ENCODE measurements around the gene PDSS1. TPM values are rescaled to one million over a fixed set of nuclear protein-coding genes. Genes with fewer than 3 reads are reported as not detected.

Gene PDSS1
- total RNA-seq, 1 donor from 2014 or later: 8.7 TPM

DNA sequence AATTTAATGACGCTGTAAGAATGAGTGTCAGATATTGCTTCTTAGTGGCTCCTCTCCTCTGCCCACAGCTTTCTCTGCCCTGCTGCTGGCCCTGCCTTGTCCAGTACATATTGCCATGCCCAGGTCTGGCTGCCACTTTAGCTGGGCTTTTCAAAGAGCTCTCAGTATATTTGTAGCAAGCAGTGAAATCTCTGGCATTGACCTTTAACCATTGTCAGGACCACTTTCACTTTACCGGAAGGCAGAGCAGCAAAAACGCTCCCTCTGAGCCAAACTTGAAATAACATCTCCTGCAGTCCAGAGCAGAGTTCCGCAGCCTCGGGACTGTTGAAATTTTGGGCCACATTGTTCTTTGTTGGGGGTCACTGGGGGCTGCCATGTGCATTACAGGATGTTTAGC, 13.8 kb downstream of the PDSS1 start:
- H3K27ac Mint-ChIP-seq: no peak overlapping the region
- CTCF ChIA-PET: no interaction called here
- peaks cover 52% of the 10 kb centered on the region for H3K36me3 Mint-ChIP-seq (ENCODE audit: low read depth)

DNA sequence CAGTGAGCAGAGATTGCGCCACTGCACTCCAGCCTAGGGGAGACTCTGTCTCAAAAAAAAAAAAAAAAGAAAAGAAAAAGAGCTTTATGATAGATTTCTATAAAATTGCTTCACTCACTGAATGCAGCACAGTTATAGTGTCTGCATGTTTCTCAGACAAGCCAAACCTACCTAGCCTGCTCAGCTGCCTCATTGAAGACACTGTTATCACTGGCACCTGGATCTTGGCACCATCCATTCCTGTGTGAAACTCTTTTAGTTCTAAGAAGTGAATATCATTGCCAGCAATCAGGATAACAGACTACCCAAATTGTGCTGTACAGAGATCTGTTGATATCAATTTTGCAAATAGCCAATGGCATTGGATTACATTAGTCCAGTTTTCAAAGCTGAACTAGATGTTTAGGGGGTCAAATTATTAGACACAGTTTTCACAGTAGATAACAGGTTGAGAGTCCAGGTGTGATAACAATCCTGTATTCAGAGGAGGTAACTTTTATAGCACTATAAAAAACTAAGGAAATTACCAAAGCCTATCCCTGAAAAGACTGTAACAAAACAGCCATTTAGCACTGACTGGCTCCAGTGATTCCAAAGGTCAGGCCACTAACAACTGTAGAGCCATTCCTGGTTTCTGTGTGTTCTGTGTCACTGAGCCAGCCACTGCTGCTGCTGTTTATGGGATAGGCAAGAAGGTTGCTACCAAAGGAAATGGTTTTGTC, 17.1 kb downstream of the PDSS1 start:
- intact Hi-C loops (cut with micrococcal nuclease): no loop called here
- Mint-ChIP-seq H3K9me3 (no peaks in the 10 kb centered on the region), H3K36me3 (ENCODE audit: low read depth) (peaks cover 32% of the 10 kb centered on the region), H3K4me1 (no peaks in the 10 kb centered on the region), H3K27ac (no peak overlapping the region), H3K4me3 (no peak overlapping the region), H3K27me3 (no peaks in the 10 kb centered on the region)
- CTCF ChIA-PET: interaction anchor here (0.8 kb wide), 1 partner anchor 12 kb away, joined by 3 read pairs; no protein-coding TSS in a partner anchor
- TF ChIP-seq, protein P1, sequence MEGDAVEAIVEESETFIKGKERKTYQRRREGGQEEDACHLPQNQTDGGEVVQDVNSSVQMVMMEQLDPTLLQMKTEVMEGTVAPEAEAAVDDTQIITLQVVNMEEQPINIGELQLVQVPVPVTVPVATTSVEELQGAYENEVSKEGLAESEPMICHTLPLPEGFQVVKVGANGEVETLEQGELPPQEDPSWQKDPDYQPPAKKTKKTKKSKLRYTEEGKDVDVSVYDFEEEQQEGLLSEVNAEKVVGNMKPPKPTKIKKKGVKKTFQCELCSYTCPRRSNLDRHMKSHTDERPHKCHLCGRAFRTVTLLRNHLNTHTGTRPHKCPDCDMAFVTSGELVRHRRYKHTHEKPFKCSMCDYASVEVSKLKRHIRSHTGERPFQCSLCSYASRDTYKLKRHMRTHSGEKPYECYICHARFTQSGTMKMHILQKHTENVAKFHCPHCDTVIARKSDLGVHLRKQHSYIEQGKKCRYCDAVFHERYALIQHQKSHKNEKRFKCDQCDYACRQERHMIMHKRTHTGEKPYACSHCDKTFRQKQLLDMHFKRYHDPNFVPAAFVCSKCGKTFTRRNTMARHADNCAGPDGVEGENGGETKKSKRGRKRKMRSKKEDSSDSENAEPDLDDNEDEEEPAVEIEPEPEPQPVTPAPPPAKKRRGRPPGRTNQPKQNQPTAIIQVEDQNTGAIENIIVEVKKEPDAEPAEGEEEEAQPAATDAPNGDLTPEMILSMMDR (IDR thresholded peaks at IDR 0.05): no peak
- DNase-seq (no peak), ATAC-seq (ENCODE audit: low read depth) (no peak)
- POLR2A ChIA-PET: no interaction called here

More for the DNA sequence above, 13.8 kb downstream of the PDSS1 start:
- intact Hi-C loops (cut with micrococcal nuclease): no loop called here
- Mint-ChIP-seq H3K27me3 (no peaks in the 10 kb centered on the region), H3K9me3 (no peaks in the 10 kb centered on the region), H3K4me3 (no peak overlapping the region), H3K4me1 (no peaks in the 10 kb centered on the region)
- POLR2A ChIA-PET: no interaction called here
- TF ChIP-seq, protein P1 (IDR thresholded peaks at IDR 0.05): no peak
- no peak for DNase-seq
- ATAC-seq (ENCODE audit: low read depth): no peak

DNA sequence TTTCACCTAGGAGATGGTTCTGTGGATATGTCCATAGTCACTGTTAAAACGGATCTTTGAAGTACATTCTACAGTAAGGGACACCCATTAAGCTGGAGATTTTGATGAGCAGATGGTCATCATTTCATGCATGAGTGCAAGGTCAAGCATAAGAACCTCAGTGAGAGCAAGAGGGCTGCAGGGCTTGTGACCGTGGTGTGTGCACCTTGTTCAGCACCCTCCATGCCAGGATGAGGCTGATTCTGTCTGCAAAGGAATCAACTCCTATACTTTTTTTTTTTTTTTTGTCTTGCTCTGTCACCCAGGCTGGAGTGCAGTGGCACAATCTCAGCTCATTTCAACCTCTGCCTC, 17.6 kb downstream of the PDSS1 start:
- TF ChIP-seq, protein P1 (IDR thresholded peaks at IDR 0.05): no peak

DNA sequence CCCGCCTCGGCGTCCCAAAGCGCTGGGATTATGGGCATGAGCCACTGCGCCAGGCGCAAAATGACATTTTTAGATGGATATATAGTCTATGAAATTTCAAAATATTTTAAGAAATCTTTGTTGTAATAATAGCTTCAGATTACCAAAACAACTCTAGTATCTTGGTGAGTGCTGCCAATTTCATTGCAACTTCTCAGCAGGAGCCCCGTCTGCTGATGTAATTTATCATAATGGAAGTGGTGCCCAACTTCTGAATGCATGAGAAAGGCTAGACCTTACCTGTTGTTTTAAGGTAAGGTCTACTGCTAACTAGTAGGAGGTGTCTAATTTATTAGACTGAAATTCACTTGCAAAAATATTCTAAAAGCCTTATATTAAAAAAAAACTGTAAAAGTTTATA, 20.0 kb downstream of the PDSS1 start:
- DNase-seq: no peak
- H3K27me3 Mint-ChIP-seq: no peaks in the 10 kb centered on the region
- intact Hi-C loops (cut with micrococcal nuclease): no loop called here
- ChIA-PET CTCF (no interaction called here), POLR2A (no interaction called here)
- ATAC-seq (ENCODE audit: low read depth): no peak
- H3K36me3 Mint-ChIP-seq (ENCODE audit: low read depth): peaks cover 41% of the 10 kb centered on the region
- H3K27ac Mint-ChIP-seq: no peak overlapping the region
- TF ChIP-seq, protein P1 (IDR thresholded peaks at IDR 0.05): no peak
- no peak overlapping the region for H3K4me3 Mint-ChIP-seq
- no peaks in the 10 kb centered on the region for H3K9me3 Mint-ChIP-seq
- H3K4me1 Mint-ChIP-seq: no peaks in the 10 kb centered on the region

More for the DNA sequence above, 17.6 kb downstream of the PDSS1 start:
- H3K4me1 Mint-ChIP-seq: no peaks in the 10 kb centered on the region
- peaks cover 35% of the 10 kb centered on the region for H3K36me3 Mint-ChIP-seq (ENCODE audit: low read depth)
- H3K9me3 Mint-ChIP-seq: no peaks in the 10 kb centered on the region
- ATAC-seq (ENCODE audit: low read depth) (no peak), DNase-seq (no peak)
- no peak overlapping the region for H3K4me3 Mint-ChIP-seq
- no peaks in the 10 kb centered on the region for H3K27me3 Mint-ChIP-seq
- H3K27ac Mint-ChIP-seq: no peak overlapping the region
- intact Hi-C loops (cut with micrococcal nuclease): no loop called here
- ChIA-PET POLR2A (no interaction called here), CTCF (interaction anchor here (1.1 kb wide), 1 partner anchor 11 kb away, joined by 3 read pairs; no protein-coding TSS in a partner anchor)

DNA sequence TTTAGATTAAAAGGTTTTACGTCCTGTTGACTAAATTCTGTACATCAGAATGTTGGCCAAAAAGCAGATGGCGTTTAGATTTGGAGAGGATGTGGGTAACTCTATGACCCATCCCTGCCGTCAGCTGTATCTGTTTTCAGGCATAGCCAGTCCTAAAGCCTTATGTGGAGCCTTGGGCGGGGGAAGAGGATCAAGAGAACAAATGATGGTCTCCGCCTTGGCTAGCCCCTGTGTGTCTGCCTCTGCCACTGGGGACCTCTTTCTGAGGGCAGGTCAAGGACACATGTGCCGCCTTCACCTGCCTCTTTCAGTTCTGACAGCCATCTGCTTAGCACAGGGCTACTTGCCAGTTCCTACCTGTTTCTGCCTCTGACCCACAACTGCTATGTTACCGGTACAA, 24.1 kb downstream of the PDSS1 start:
- H3K4me3 Mint-ChIP-seq: no peak overlapping the region
- ATAC-seq (ENCODE audit: low read depth) (no peak), DNase-seq (no peak)
- H3K36me3 Mint-ChIP-seq (ENCODE audit: low read depth): peaks cover 52% of the 10 kb centered on the region
- ChIA-PET POLR2A (no interaction called here), CTCF (interaction anchor here (10.6 kb wide), 1 partner anchor 160 kb away, joined by 254 read pairs; no protein-coding TSS in a partner anchor)
- intact Hi-C loops (cut with micrococcal nuclease): no loop called here
- no peak overlapping the region for H3K27ac Mint-ChIP-seq
- peaks cover 4% of the 10 kb centered on the region for H3K4me1 Mint-ChIP-seq
- H3K27me3 Mint-ChIP-seq: no peaks in the 10 kb centered on the region
- no peaks in the 10 kb centered on the region for H3K9me3 Mint-ChIP-seq
- TF ChIP-seq, protein P1 (IDR thresholded peaks at IDR 0.05): no peak

Measured in activated B cell treated with CpG ODN at 0.5 μM for 24 hours (primary cell).